NCI-H146 treated with DMSO at 0.1 percent for 48 hours (cell line): ENCODE measurements around the gene DGKH.

Experiments
- DNase-seq: peaks from one replicate; lab custom pipeline; 2025; ENCODE audit not compliant: unreplicated experiment; lab: John Stamatoyannopoulos, UW

The DGKH gene

DNA sequence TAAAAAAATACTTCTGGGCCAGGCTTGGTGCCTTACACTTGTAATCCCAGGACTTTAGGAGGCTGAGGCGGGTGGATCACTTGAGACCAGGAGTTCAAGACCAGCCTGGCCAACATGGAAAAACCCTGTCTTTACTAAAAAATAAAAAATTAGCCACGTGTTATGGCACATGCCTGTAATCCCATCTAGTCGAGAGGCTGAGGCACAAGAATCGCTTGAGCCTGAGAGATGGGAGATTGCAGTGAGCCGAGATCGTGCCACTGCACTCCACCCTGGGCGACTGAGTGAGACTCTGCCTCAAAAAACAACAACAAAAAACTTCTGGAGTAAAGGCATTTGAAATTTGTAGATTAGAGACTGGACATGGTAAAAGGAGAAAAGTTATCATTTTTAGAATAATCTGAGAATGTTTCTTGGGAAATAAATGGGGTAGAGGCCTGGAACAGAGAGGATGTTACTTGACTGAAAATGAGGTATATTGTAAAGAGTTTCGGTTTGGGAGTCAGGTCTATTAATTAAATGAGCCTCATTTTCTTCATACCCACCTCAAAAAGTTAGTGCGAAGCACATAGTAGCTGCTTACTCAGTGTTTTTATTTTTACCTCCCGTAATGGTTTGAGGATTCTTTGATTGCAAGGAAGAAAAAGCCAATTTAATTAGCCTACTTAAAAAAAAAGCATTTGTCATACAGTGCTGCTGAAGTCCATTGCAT lies 226.1 kb downstream of the DGKH start:
- DNase-seq, result no peak

DNA sequence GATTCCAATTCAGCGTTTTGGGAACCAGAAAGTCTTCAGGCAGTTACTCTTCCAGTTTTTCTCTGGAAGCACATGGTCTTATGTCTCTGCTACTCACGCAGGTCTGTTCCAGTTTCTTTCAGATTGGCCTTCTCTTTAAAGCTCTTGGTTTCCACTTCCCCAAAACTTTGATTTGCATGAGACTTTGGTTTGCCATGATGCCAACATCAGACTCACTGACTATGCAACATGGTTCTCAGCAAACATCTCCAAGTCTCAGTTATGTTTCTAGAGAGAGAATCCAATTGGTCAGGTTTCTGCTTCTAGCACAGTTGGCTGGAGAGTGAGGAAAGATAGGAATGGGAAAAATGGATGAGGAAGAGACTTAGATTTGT lies 226.6 kb downstream of the DGKH start:
- DNase-seq, result no peak

DNA sequence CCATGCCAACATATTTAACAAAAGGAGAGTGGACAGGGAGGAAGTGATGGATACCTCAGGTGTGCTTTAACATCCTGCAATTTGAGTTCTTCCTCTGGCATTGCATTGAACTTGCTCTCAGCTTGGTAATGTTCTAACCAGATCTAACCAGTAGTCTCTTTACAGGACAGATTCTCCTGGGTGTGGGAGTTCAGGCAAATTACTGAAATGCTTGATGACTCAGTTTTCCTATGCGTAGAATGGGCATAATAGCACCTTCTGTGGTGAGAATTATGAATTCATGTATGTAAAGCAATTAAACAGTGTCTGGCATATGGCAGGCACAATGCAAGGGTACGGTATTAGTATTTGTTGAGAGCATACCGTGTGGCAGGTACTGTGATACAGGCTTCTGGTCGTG lies 227.1 kb downstream of the DGKH start:
- no peak for DNase-seq

DNA sequence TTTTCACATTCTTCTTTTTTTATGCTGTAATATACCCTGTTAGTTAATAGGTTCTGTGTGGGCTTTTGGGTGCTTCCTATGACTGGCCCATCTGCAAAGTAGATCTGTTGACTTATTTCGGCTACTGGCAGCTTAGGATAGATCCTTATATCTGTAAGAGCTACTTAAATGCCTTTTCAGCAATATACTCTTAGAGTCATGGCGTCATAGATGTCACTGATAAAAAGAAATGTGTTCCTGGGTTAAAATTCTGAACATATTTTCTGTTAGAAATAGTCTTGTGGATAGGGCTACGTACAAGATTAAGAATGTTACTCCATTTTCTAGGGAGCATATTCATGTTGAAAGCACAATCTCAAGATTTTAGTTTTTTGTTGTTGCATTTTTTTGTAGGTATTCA lies 228.2 kb downstream of the DGKH start:
- no peak for DNase-seq

DNA sequence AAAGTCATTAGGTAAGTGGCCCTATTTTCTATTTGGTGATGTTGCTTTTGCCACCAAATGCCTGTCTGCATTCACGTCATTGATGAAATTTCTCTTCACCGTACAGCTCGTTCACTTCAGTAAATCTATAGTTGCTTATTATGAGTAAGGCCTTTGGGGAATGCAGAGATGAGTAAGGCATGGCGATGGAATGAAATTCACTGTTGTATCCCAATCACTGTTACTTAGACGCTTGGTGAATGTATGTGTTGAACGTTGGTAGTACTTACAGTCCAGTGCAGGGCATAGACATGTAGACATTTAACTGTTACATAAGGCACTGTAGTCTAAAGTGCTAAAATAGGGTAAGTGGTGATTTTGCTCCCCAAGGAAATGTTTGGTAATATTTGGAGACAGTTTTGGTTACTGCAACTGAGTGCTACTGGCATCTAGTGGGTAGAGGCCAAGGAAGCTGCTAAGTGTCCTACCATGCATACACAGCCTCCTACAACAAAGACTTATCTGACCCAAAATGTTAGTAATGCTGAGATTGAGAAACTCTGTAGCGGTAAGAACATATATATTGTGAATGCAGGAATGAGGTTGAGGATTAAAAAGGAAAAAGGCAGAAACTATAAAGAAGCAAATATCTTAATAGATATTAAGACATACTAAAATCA lies 229.3 kb downstream of the DGKH start:
- no peak for DNase-seq

DNA sequence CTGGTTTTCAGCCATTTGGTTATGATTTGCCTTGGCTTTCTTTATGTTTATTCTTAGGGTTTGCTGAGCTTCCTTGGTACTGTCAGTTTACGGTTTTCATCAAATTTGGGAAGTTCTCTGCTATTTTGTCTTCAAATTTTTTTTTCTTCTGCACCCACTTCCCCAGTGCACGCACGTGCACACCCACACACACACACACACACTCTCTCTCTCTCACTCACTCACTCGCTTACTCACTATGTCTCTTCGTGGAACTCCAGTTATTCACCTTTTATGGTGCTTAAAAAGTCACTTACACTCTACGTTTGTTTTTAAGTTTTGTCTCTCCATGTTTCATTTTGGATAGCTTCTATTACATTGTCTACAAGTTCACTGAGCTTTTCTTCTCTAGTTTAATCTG lies 230.6 kb downstream of the DGKH start:
- no peak for DNase-seq

DNA sequence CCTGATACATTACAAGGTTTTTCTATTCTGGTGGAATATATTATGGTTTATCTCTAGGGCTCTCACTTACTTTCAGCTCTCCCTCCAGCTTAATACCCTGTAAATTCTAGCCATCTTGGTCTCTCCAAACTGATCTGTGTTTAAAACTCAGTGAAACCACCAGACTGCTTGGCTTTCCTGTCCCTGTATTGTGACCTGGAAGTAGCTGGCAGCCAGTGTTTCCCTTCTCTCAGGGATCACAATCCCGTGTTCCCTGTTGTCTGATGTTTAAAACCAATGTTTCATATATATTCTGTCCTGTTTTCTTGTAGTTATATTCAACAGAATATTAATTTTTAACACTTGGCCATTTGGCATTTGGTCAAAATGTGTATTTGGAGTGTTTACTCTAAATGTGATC lies 231.5 kb downstream of the DGKH start:
- DNase-seq, result no peak

DNA sequence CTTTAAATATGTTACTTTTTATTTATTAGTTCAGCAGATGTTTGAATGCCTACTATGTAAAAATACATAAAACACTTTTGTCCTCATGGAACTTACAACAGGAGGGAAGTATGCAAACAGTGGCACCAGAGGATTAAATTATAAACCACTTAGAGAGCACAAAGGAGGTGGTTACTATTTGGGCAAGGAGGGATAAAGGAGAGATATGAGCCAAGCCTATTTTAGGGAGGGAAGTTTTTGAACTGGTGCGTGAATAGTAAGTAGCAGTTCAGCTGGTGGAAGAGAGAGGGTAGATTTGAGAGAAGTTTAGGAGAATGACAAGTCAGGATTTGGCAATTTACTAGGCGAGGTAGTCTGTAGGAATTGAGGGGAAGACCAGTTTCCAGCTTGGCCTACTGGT lies 232.1 kb downstream of the DGKH start:
- DNase-seq, result no peak

DNA sequence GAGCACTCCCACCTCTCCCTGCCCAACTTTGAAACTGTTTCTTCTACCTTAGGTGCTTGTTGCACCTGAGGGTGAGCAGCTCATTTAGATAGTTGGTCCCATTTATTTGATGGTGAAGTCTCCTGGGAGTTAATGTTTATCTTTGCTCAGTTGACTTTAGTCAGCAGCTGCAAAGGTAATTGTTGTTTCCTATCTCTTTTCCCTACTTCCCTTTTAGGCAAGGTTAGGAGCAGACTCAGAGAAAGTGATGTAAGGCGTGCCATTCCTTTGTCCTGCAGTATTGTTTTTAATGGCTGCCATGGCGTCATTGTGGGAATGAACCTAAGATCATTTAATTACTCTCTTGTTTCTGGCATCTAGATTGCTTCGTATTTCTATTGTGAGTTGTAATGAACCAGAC lies 235.1 kb downstream of the DGKH start:
- DNase-seq, result peak; percentile 36

DNA sequence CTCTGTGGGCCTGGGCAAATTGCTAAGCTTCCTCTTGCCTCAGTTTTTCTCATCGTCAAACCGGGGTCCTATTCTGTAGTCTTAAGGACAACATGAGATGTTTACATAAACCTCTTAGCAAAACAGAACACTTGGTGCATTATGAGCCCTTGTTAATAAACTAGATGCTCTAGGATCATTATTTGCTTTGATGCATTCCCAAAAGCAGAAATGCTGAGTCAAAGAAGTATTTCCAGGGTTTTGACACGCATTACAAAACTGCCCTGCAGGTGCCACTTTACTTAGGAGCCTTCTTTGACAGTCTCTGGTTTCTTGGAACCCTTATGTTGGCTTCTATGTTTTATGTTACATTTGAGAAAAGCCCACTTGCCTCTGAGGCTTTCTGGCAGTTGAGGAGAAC lies 235.6 kb downstream of the DGKH start:
- DNase-seq, result no peak
